ENCODE data around the gene CASKIN2.
A peak's percentile ranks its signal among the peaks of the same experiment; 100 is the strongest.

CASKIN2 gene, protein sequence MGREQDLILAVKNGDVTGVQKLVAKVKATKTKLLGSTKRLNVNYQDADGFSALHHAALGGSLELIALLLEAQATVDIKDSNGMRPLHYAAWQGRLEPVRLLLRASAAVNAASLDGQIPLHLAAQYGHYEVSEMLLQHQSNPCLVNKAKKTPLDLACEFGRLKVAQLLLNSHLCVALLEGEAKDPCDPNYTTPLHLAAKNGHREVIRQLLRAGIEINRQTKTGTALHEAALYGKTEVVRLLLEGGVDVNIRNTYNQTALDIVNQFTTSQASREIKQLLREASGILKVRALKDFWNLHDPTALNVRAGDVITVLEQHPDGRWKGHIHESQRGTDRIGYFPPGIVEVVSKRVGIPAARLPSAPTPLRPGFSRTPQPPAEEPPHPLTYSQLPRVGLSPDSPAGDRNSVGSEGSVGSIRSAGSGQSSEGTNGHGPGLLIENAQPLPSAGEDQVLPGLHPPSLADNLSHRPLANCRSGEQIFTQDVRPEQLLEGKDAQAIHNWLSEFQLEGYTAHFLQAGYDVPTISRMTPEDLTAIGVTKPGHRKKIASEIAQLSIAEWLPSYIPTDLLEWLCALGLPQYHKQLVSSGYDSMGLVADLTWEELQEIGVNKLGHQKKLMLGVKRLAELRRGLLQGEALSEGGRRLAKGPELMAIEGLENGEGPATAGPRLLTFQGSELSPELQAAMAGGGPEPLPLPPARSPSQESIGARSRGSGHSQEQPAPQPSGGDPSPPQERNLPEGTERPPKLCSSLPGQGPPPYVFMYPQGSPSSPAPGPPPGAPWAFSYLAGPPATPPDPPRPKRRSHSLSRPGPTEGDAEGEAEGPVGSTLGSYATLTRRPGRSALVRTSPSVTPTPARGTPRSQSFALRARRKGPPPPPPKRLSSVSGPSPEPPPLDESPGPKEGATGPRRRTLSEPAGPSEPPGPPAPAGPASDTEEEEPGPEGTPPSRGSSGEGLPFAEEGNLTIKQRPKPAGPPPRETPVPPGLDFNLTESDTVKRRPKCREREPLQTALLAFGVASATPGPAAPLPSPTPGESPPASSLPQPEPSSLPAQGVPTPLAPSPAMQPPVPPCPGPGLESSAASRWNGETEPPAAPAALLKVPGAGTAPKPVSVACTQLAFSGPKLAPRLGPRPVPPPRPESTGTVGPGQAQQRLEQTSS (N-terminal part only)

DNA sequence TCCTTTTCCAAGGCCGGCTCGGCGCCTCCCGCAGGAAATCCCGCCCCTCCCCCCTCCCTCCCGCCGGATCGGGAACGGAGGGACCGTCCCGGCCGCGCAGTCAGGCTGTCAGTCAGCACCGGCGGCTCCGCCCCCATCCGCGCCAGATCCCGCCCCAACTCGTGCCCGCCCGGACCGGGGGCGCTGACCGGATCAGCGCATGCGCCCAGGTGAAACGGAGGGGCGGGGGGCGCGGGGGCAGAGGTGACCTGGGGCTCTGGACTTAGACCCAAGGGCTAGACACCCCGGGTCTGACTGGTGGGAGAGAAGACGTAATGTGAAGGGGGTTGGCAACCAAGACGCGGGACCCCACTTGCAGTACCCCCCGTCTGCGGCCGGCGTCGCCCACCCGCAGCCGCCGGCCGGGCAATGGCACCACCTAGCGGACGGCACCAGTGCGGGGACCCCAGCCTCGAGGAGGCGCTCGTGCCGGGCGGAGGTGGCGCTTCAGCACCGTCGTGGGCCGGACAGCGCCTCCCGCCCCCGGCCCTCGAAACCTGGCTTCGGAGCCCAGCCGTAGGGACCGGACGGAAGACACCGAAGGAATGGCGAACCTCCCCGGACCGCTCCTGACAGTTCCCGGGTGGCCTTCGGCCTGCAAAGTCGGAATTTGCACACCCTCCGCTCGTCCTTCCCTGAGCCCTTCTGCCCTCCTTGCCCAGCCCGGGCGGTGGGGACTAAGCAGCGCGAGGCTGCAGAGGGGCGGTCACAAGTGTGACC, at the start of gene CASKIN2:
Gene CASKIN2 (minus strand): TSS at position 42 of the 759 bp plus-strand sequence. CDS start 1,733 bp downstream, outside the sequence.
- H3K9me3 Mint-ChIP-seq: no peaks in the 10 kb centered on the region
- H3K4me1 Mint-ChIP-seq: peaks cover 17 to 31% of the 10 kb centered on the region in 2 donors
- peak within 1 kb of the TSS; percentile 86 to 87 for H3K4me3 Mint-ChIP-seq
- peak within 1 kb of the TSS; percentile 77 for H3K27ac Mint-ChIP-seq
- ATAC-seq (replicated peaks): peak; percentile 55 to 60
- H3K36me3 Mint-ChIP-seq: peaks cover 7 to 17% of the 10 kb centered on the region in 2 donors
- H3K27me3 Mint-ChIP-seq: no peaks in the 10 kb centered on the region
- DNase-seq: peak; percentile 77

DNA sequence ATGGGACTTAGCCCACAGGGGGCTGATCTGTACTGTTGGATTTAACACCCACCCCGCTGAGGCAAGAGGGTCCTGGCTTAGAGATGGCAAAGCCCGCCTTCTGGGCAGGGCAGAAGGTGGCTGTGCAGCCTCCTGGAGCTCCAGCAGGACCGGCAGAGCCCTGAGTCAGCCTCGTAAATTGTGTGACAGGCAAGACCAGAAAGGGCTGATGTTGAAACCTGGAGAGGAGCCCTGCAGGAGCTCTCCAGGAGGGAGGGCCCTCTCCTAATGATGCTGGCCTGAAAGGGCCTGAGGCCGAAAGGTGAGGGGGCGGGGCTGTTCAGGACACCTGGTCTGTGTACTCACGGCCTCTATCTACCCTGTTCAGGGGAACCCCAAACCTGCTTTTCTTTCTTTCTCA, 49.7 kb upstream of the CASKIN2 start:
- ATAC-seq (replicated peaks) (no peak), DNase-seq (no peak)
- Mint-ChIP-seq H3K27ac (no peak overlapping the region), H3K4me1 (peaks cover 13 to 19% of the 10 kb centered on the region in 2 donors), H3K4me3 (no peak overlapping the region), H3K27me3 (no peaks in the 10 kb centered on the region), H3K36me3 (peaks cover 0 to 5% of the 10 kb centered on the region in 2 donors), H3K9me3 (no peaks in the 10 kb centered on the region)

DNA sequence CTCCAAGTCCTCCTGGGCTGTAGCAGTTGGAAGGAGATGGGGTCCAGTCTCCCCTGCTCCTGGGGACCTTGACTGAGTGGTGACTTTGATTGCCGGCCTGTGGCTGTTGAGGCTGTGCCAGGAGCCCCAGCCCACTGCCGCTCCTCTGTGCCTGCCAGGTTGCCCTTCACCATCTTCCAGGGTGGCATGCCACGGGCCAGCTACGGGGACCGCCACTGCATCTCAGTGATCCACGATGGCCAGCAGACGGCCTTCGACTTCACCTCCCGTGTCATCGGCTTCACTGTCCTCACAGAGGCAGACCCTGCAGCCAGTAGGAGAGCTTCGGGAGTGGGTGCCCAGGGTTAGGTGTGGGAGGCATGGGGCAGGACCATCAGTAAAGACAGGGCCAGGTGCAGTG, 48.9 kb upstream of the CASKIN2 start:
- H3K36me3 Mint-ChIP-seq: peaks cover 0 to 6% of the 10 kb centered on the region in 2 donors
- no peak for DNase-seq
- no peaks in the 10 kb centered on the region for H3K27me3 Mint-ChIP-seq
- no peak for ATAC-seq (replicated peaks)
- peaks cover 13 to 17% of the 10 kb centered on the region in 2 donors for H3K4me1 Mint-ChIP-seq
- no peak overlapping the region for H3K27ac Mint-ChIP-seq
- H3K4me3 Mint-ChIP-seq: no peak overlapping the region
- H3K9me3 Mint-ChIP-seq: no peaks in the 10 kb centered on the region

DNA sequence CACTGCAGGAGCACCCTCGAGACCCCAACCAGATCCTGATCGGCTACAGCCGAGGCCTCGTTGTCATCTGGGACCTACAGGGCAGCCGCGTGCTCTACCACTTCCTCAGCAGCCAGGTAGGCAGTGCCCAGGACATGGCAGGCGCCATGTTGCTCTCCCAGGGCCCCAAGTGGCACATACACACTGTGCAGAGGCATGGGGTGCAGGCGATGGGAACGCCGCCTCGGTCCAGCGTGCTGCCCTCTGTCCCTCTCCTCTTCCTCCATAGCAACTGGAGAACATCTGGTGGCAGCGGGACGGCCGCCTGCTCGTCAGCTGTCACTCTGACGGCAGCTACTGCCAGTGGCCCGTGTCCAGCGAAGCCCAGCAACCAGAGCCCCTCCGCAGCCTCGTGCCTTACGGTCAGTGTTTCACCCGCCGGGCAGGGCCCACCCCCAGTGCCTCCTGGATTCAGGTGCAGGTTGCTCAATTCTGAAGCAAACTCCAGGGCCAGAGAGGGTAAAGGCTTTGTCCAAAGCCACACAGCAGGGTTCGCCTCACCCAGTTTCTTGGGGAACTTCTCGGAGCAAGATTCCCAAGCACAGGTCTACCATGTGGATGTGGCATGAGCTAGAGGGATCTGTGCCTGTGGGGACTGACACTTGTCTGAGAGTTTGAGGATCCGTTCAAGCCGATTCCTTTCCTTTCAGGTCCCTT, 47.9 kb upstream of the CASKIN2 start:
- DNase-seq (no peak), ATAC-seq (replicated peaks) (no peak)
- H3K27me3 Mint-ChIP-seq: no peaks in the 10 kb centered on the region
- peaks cover 3 to 6% of the 10 kb centered on the region in 2 donors for H3K36me3 Mint-ChIP-seq
- H3K27ac Mint-ChIP-seq: no peak overlapping the region
- no peak overlapping the region for H3K4me3 Mint-ChIP-seq
- H3K9me3 Mint-ChIP-seq: no peaks in the 10 kb centered on the region
- H3K4me1 Mint-ChIP-seq: peaks cover 16 to 17% of the 10 kb centered on the region in 2 donors

DNA sequence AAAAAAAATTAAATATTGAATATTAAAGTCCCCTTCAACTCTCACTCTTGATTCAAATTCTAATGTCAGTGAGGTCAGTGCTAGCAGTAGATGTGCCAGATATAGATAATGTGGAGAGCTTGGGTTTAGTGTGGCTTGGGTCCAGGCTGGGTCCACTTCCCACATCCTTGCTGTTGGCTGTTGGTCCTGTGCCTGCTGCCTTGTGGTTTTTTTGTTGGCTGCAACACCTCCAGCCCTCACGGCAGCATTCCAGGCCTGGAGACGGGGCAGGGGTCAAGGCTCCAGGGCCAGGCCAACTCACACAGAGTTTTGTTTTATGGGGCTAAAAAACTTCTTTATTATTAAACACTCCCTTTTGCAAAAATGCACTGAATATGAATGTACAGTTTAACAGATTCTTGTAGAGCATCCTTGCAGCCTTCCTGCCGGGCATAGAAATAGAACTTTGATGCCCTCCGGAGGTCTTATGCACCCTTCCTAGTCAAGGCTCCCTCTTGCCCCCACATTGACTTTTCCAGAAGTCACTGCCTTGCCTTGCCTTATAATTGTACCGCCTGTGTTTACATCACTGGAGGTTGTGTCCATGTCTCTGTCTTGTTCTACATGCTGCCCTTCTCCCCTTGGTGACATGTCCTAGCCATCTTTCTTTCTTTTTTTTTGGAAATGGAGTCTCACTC, 46.7 kb upstream of the CASKIN2 start:
- Mint-ChIP-seq H3K4me3 (no peak overlapping the region), H3K27me3 (no peaks in the 10 kb centered on the region), H3K27ac (no peak overlapping the region), H3K9me3 (no peaks in the 10 kb centered on the region), H3K4me1 (peaks cover 16% of the 10 kb centered on the region in 2 donors), H3K36me3 (peaks cover 3 to 6% of the 10 kb centered on the region in 2 donors)
- ATAC-seq (replicated peaks) (no peak), DNase-seq (no peak)

DNA sequence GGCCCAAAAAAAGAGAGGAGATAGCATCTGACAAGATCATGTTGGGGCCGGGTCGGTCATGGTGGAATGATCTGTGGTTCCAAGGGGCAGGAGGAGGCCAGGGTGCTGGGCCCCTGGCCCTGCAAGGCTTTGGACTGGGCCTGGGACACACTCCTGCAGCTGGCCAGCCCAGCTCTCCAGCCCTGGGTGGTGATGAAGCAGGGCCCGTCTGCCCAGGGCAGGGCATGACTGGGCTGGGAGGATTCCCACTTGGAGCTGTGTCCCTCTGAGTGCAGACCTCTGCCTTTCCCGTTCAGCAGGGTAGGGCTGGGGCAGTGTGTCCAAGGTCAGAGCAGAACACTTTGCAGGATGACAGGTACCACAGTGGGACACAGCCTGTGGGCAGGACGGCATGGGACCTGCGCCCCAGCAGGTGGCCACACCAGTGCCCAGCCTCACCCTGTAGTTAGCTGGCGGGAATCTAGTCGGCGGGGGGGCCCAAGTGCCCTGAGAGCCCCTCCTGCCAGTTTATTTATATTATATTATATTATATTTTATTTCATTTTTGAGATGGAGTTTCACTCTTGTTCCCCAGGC, 44.7 kb upstream of the CASKIN2 start:
- H3K36me3 Mint-ChIP-seq: peaks cover 3 to 6% of the 10 kb centered on the region in 2 donors
- ATAC-seq (replicated peaks) (no peak), DNase-seq (no peak)
- H3K27me3 Mint-ChIP-seq: no peaks in the 10 kb centered on the region
- H3K4me3 Mint-ChIP-seq: no peak overlapping the region
- no peaks in the 10 kb centered on the region for H3K9me3 Mint-ChIP-seq
- H3K4me1 Mint-ChIP-seq: peaks cover 0 to 3% of the 10 kb centered on the region in 2 donors
- no peak overlapping the region for H3K27ac Mint-ChIP-seq

DNA sequence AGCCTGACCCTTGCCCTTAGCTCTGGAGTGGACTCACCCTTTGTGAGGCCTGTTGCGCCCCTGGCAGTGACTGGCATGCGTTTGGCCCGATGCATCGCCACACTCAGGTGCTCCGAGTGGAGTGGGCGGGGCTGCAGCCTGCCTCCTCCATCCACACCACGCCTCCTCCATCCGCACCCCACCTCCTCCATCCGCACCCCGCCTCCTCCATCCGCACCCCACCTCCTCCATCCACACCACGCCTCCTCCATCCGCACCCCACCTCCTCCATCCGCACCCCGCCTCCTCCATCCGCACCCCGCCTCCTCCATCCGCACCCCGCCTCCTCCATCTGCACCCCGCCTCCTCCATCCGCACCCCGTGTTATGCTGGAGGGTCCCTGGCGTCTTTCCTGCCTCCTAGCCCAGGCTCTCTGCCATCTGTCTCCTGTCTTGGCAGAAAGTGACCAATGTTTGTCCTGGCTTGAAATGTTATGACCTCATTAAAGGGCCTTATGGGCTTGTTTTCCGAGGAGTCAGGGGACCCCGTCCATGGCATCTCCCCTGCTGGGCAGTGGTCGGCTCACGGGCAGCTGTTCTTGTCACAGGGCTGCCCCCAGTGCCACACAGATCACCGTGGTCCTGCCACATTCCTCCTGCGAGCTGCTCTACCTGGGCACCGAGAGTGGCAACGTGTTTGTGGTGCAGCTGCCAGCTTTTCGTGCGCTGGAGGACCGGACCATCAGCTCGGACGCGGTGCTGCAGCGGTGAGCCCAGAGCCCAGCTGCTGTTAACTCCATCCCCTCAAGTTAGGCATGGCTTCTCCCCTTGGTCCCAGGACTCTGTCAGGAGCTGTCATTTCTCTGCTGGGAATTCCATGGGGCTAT, 43.6 kb upstream of the CASKIN2 start:
- Mint-ChIP-seq H3K36me3 (peaks cover 3 to 4% of the 10 kb centered on the region in 2 donors), H3K9me3 (no peaks in the 10 kb centered on the region), H3K4me3 (no peak overlapping the region), H3K4me1 (peaks cover 0 to 3% of the 10 kb centered on the region in 2 donors), H3K27me3 (no peaks in the 10 kb centered on the region), H3K27ac (no peak overlapping the region)
- DNase-seq: no peak
- no peak for ATAC-seq (replicated peaks)

DNA sequence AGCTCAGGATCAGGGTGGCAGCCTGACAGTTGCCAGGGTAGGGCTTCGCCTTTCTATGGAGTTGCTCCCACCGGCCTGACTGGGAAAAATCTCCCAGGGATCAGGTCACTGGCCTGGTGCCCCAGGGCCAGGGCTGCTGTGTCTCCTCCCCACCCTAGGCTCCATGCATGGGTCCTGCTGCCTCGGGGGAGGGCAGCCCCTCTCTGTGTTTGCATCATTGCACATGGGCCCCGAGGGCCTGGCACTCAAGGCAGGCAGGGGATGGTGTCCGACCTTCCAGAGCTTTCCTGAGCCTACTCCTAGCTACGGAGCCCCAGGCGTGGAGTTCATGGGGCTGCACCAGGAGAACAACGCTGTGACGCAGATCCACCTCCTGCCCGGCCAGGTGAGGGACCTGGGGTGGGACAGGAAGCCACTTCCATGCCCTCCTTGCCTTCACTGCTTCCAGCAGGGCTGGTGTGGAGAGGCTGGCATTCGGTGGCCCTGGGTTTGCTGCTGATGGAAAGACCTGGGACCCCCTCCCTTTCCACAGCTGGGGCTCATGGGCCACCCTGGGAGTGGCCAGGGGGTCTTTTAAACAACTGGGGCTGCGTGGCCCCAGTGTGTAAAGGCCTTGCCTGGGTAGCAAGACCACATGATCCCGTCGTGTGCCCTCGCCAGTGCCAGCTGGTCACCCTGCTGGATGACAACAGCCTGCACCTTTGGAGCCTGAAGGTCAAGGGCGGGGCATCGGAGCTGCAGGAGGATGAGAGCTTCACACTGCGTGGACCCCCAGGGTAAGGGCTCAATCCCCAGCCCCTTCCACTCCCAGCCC, 42.7 kb upstream of the CASKIN2 start:
- H3K27me3 Mint-ChIP-seq: no peaks in the 10 kb centered on the region
- no peak overlapping the region for H3K4me3 Mint-ChIP-seq
- no peak for ATAC-seq (replicated peaks)
- H3K36me3 Mint-ChIP-seq: peaks cover 2 to 3% of the 10 kb centered on the region in 2 donors
- no peak for DNase-seq
- H3K9me3 Mint-ChIP-seq: no peaks in the 10 kb centered on the region
- peaks cover 0 to 3% of the 10 kb centered on the region in 2 donors for H3K4me1 Mint-ChIP-seq
- no peak overlapping the region for H3K27ac Mint-ChIP-seq

DNA sequence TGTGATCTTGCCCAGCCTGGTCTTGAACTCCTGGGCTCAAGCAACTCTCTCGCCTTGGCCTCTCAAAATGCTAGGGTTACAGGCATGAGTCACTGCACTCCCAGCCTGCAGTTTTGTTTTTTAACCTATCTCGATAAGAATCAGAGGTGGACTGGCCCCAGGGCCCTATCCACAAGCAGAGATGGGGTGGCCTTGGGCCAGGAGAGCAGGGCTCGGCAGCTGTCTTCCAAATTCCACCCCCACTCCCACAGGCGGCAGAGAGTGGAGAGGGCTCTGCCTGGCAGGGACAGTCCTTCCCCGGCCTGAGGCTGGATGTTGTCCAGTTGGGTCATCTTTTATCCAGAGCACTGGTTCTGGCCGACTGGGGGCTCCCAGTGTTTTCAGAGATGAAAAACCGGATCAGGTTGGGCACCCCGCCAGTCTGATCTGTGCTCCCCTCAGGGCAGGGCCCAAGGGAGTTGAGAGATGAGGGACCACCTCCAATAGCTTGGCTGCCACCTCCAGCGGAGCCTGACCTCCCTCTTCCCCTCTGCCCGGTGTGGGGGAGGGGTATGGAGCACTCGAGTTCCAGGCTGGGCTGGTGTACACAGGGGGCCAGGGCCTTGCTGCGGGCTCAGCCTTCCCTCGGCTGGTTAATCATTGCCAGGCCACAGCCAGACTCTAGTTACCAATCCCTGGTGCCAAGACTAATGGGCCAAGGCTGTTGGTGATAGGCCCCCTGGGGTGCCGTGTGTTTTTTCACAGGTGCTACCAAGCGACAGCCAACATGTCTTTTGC, 41.9 kb upstream of the CASKIN2 start:
- H3K4me3 Mint-ChIP-seq: no peak overlapping the region
- no peak overlapping the region for H3K27ac Mint-ChIP-seq
- no peaks in the 10 kb centered on the region for H3K9me3 Mint-ChIP-seq
- DNase-seq (no peak), ATAC-seq (replicated peaks) (peak in 1 of 2 donors; percentile 8)
- H3K36me3 Mint-ChIP-seq: peaks cover 2 to 3% of the 10 kb centered on the region in 2 donors
- peaks cover 0 to 3% of the 10 kb centered on the region in 2 donors for H3K4me1 Mint-ChIP-seq
- H3K27me3 Mint-ChIP-seq: no peaks in the 10 kb centered on the region

DNA sequence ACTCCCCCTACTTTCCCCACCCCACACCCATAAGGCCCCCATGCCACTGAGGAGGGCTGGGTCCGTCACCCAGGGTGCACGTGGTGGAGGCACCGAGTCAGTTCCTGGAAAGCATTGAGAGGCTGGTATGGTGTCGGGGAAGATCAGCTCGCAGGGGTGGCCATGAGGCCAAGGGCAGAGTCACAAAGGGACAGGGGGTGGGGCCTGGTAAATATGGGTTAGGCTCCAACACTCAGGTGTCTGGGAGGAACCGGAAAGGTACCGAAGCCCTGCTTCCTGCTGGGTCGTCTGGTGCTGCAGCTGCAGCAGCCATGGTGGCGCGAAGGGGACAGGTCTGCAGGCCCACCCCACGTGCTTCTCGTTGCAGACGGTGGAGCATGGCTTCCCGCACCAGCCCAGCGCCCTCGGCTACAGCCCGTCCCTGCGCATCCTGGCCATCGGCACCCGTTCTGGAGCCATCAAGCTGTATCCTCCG, 40.4 kb upstream of the CASKIN2 start:
- no peak for ATAC-seq (replicated peaks)
- Mint-ChIP-seq H3K36me3 (peaks cover 2 to 3% of the 10 kb centered on the region in 2 donors), H3K4me1 (peaks cover 0 to 3% of the 10 kb centered on the region in 2 donors), H3K4me3 (no peak overlapping the region), H3K9me3 (no peaks in the 10 kb centered on the region), H3K27me3 (no peaks in the 10 kb centered on the region), H3K27ac (no peak overlapping the region)
- DNase-seq: no peak

All from stimulated activated naive B cell treated with anti-CD40 and anti-IgM and Interleukin-4, amounts not matched to agents 10 μg/mL and 1 μg/mL and 100 μg/mL, for 72 hours (primary cell).